HG02759 (cell line): ENCODE measurements around the gene LAMP5.

Source experiments
- ATAC-seq: cut with Tn5 transposase; IDR thresholded peaks from one replicate; pipeline ENCODE4 v1.9.1; 2021; ENCODE audit warnings: mild to moderate bottlenecking, moderate library complexity; ENCODE audit not compliant: unreplicated experiment

Gene LAMP5

DNA sequence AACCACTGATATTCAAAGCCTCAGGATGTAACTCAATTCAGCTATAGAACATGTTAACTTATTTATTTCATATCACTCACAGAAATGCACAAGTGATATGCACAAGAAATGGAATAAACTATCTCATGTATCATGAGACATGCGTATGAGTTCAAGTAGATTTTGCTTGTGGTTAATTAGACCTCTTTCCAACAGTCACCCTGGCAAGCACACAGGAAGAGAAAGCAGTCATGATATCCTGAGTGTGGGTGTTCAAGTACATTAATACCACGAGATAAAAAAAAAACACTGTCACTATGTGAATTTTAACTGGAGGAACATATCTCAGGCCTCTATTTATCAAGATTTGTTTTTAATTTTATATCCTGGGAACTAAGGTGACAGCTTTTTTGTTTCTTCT, 64.2 kb downstream of the LAMP5 start:
- ATAC-seq, result no peak
